GM21576 (cell line): ENCODE measurements around the gene SLC2A9.

Experiments used
- ATAC-seq: cut with Tn5 transposase; IDR thresholded peaks from one replicate; pipeline ENCODE4 v1.9.1; 2021; ENCODE audit warnings: mild to moderate bottlenecking, moderate library complexity; ENCODE audit not compliant: unreplicated experiment

Gene SLC2A9

GRCh38 chr4:9899306-9900055, 121.8 kb downstream of the SLC2A9 start:
- no peak for ATAC-seq

GRCh38 chr4:9898596-9899305, 122.5 kb downstream of the SLC2A9 start:
- no peak for ATAC-seq

- ATAC-seq: no peak
These were observed 126.0 kb downstream of the SLC2A9 start for GRCh38 chr4:9895333-9895705.

GRCh38 chr4:9894644-9895332, 126.5 kb downstream of the SLC2A9 start:
- ATAC-seq: no peak

GRCh38 chr4:9893329-9894108, 127.8 kb downstream of the SLC2A9 start:
- no peak for ATAC-seq

- no peak for ATAC-seq
These were observed 129.6 kb downstream of the SLC2A9 start for GRCh38 chr4:9891740-9892139.

- ATAC-seq: no peak
These were observed 130.2 kb downstream of the SLC2A9 start for GRCh38 chr4:9891056-9891455.

GRCh38 chr4:9889306-9889705, 132.0 kb downstream of the SLC2A9 start:
- no peak for ATAC-seq

GRCh38 chr4:9885958-9886357, 135.3 kb downstream of the SLC2A9 start:
- ATAC-seq: no peak

- ATAC-seq: no peak
These were observed 140.7 kb downstream of the SLC2A9 start for GRCh38 chr4:9880406-9881197.

GRCh38 chr4:9877123-9877522, 144.2 kb downstream of the SLC2A9 start:
- no peak for ATAC-seq

- ATAC-seq: no peak
These were observed 145.8 kb downstream of the SLC2A9 start for GRCh38 chr4:9875516-9875915.

- ATAC-seq: no peak
These were observed 146.9 kb downstream of the SLC2A9 start for GRCh38 chr4:9874385-9874784.

GRCh38 chr4:9870165-9870790, 151.0 kb downstream of the SLC2A9 start:
- no peak for ATAC-seq

- no peak for ATAC-seq
These were observed 153.4 kb downstream of the SLC2A9 start for GRCh38 chr4:9867751-9868425.

- ATAC-seq: no peak
These were observed 154.4 kb downstream of the SLC2A9 start for GRCh38 chr4:9866931-9867330.

- no peak for ATAC-seq
These were observed 159.7 kb downstream of the SLC2A9 start for GRCh38 chr4:9861561-9861960.

- no peak for ATAC-seq
These were observed 161.5 kb downstream of the SLC2A9 start for GRCh38 chr4:9859810-9860209.

- ATAC-seq: no peak
These were observed 171.8 kb downstream of the SLC2A9 start for GRCh38 chr4:9849538-9849920.
